BLaER1 treated with 17β-estradiol and CSF1 and Interleukin-3, amounts not matched to agents 10 nM and 100 nM (cell line): ENCODE data around the gene GLB1L2.

ENCODE experiments used
- H3K27ac ChIP-seq, 11 experiments: shearing (Covaris generic); formaldehyde crosslinking; 2 replicates each; pipeline ENCODE4 v1.8.1; 2022
- H3K27me3 ChIP-seq, 11 experiments: shearing (Covaris generic); formaldehyde crosslinking; 2 replicates each; pipeline ENCODE4 v1.8.1; 2022
- H3K36me3 ChIP-seq, 11 experiments: shearing (Covaris generic); formaldehyde crosslinking; 2 replicates each; pipeline ENCODE4 v1.8.1; 2022
- H3K4me1 ChIP-seq, 10 experiments: shearing (Covaris generic); formaldehyde crosslinking; 2 replicates each; pipeline ENCODE4 v1.8.1; 2022
- H3K4me2 ChIP-seq, 11 experiments: shearing (Covaris generic); formaldehyde crosslinking; 2 replicates each; pipeline ENCODE4 v1.8.1; 2022
- H3K4me3 ChIP-seq, 10 experiments: shearing (Covaris generic); formaldehyde crosslinking; 2 replicates each; pipeline ENCODE4 v1.8.1; 2022
- H3K9ac ChIP-seq, 11 experiments: shearing (Covaris generic); formaldehyde crosslinking; 2 replicates each; pipeline ENCODE4 v1.8.1; 2022
- H3K9me3 ChIP-seq, 11 experiments: shearing (Covaris generic); formaldehyde crosslinking; replicated peaks in 1 of 11; 2 replicates each; pipeline ENCODE4 v1.8.1; 2022
- H4K20me1 ChIP-seq, 11 experiments: shearing (Covaris generic); formaldehyde crosslinking; 2 replicates each; pipeline ENCODE4 v1.8.1; 2022
- Cebpa-rat ChIP-seq, 11 experiments: shearing (Covaris generic); IDR thresholded peaks; 2 replicates each; pipeline ENCODE4 v1.8.1; 2022

GLB1L2 gene

GRCh38 chr11:134350381-134350780 is 18.6 kb downstream of the GLB1L2 start:
- Histone ChIP-seq H3K4me1 (peaks cover 16 to 26% (median 23%) of the 10 kb centered on the region in 10 experiments), H3K4me2 (no peak overlapping the region), H3K9ac (no peak overlapping the region), H3K27me3 (no peaks in the 10 kb centered on the region), H4K20me1 (no peaks in the 10 kb centered on the region), H3K36me3 (no peaks in the 10 kb centered on the region), H3K4me3 (no peak overlapping the region), H3K9me3 (peaks cover 4 to 14% (median 11%) of the 10 kb centered on the region in 11 experiments; a peak in 14 of 22 replicates), H3K27ac (no peak overlapping the region)
- TF ChIP-seq Cebpa-rat (IDR thresholded peaks at IDR 0.05) = no peak

GRCh38 chr11:134352111-134352510 is 20.3 kb downstream of the GLB1L2 start:
- Histone ChIP-seq H3K9me3 (peaks cover 4 to 14% (median 11%) of the 10 kb centered on the region in 11 experiments; a peak in 14 of 22 replicates), H4K20me1 (0 out of 22 replicates have a peak, but pooled peaks cover 0 to 3% (median 0%) of the 10 kb centered on the region in 11 experiments), H3K4me3 (no peak overlapping the region), H3K4me1 (peaks cover 8 to 21% (median 14%) of the 10 kb centered on the region in 10 experiments; a peak in 17 of 20 replicates), H3K27ac (no peak overlapping the region), H3K36me3 (no peaks in the 10 kb centered on the region), H3K9ac (no peak overlapping the region), H3K4me2 (no peak overlapping the region), H3K27me3 (no peaks in the 10 kb centered on the region)
- TF ChIP-seq Cebpa-rat (IDR thresholded peaks at IDR 0.05) = no peak

GRCh38 chr11:134355136-134355535 is 23.3 kb downstream of the GLB1L2 start:
- Histone ChIP-seq H3K9ac (no peak overlapping the region), H3K4me1 (peaks cover 0 to 11% (median 5%) of the 10 kb centered on the region in 10 experiments; a peak in 9 of 20 replicates), H3K9me3 (peaks cover 4 to 14% (median 11%) of the 10 kb centered on the region in 11 experiments; a peak in 14 of 22 replicates), H3K27me3 (peaks cover 0 to 5% (median 0%) of the 10 kb centered on the region in 11 experiments; a peak in 2 of 22 replicates), H3K36me3 (no peaks in the 10 kb centered on the region), H3K4me2 (peak overlapping the region in 3 of 11 experiments; percentile 24 to 49 (median 40); a peak in 6 of 22 replicates), H3K27ac (no peak overlapping the region), H3K4me3 (no peak overlapping the region), H4K20me1 (peaks cover 0 to 14% (median 0%) of the 10 kb centered on the region in 11 experiments; a peak in 1 of 22 replicates)
- TF ChIP-seq Cebpa-rat (IDR thresholded peaks at IDR 0.05) = no peak

- H3K9ac ChIP-seq = no peak overlapping the region
- H4K20me1 ChIP-seq = peaks cover 0 to 15% (median 0%) of the 10 kb centered on the region in 11 experiments; a peak in 1 of 22 replicates
- peak overlapping the region in 3 of 11 experiments; percentile 24 to 49 (median 40); a peak in 5 of 22 replicates for H3K4me2 ChIP-seq
- no peaks in the 10 kb centered on the region for H3K36me3 ChIP-seq
- peaks cover 0 to 9% (median 0%) of the 10 kb centered on the region in 11 experiments; a peak in 3 of 22 replicates for H3K27me3 ChIP-seq
- H3K9me3 ChIP-seq = peaks cover 4 to 14% (median 11%) of the 10 kb centered on the region in 11 experiments; a peak in 14 of 22 replicates
- no peak overlapping the region for H3K27ac ChIP-seq
- H3K4me3 ChIP-seq = no peak overlapping the region
- peaks cover under 1 to 11% (median 5%) of the 10 kb centered on the region in 10 experiments; a peak in 10 of 20 replicates for H3K4me1 ChIP-seq
- no peak for TF ChIP-seq Cebpa-rat (IDR thresholded peaks at IDR 0.05)
These were observed 23.9 kb downstream of the GLB1L2 start for GRCh38 chr11:134355656-134356055.

- TF ChIP-seq Cebpa-rat (IDR thresholded peaks at IDR 0.05) = no peak
- H3K4me1 ChIP-seq = peaks cover 11 to 19% (median 16%) of the 10 kb centered on the region in 10 experiments
- peaks cover 0 to 21% (median 10%) of the 10 kb centered on the region in 11 experiments; a peak in 15 of 22 replicates for H3K27me3 ChIP-seq
- peaks cover 4 to 14% (median 11%) of the 10 kb centered on the region in 11 experiments; a peak in 14 of 22 replicates for H3K9me3 ChIP-seq
- H3K36me3 ChIP-seq = no peaks in the 10 kb centered on the region
- H3K4me3 ChIP-seq = no peak overlapping the region
- H4K20me1 ChIP-seq = peaks cover 0 to 27% (median 4%) of the 10 kb centered on the region in 11 experiments; a peak in 7 of 22 replicates
- H3K27ac ChIP-seq = no peak overlapping the region
- H3K9ac ChIP-seq = no peak overlapping the region
- no peak overlapping the region for H3K4me2 ChIP-seq
These were observed 25.1 kb downstream of the GLB1L2 start for GRCh38 chr11:134356656-134357544.

- TF ChIP-seq Cebpa-rat (IDR thresholded peaks at IDR 0.05) = no peak
- no peak overlapping the region for H3K4me2 ChIP-seq
- H3K4me3 ChIP-seq = no peak overlapping the region
- H3K36me3 ChIP-seq = no peaks in the 10 kb centered on the region
- H3K4me1 ChIP-seq = peaks cover 11 to 23% (median 20%) of the 10 kb centered on the region in 10 experiments
- H4K20me1 ChIP-seq = peaks cover 0 to 32% (median 10%) of the 10 kb centered on the region in 11 experiments; a peak in 11 of 22 replicates
- peaks cover 4 to 14% (median 11%) of the 10 kb centered on the region in 11 experiments; a peak in 14 of 22 replicates for H3K9me3 ChIP-seq
- peaks cover 0 to 27% (median 14%) of the 10 kb centered on the region in 11 experiments; a peak in 15 of 22 replicates for H3K27me3 ChIP-seq
- no peak overlapping the region for H3K9ac ChIP-seq
- H3K27ac ChIP-seq = no peak overlapping the region
These were observed 25.7 kb downstream of the GLB1L2 start for GRCh38 chr11:134357545-134357839.

- TF ChIP-seq Cebpa-rat (IDR thresholded peaks at IDR 0.05) = no peak
- no peak overlapping the region for H3K4me3 ChIP-seq
- no peak overlapping the region for H3K27ac ChIP-seq
These were observed 26.5 kb downstream of the GLB1L2 start for GRCh38 chr11:134358165-134358855.

GRCh38 chr11:134358856-134359490 is 27.2 kb downstream of the GLB1L2 start:
- H3K36me3 ChIP-seq = no peaks in the 10 kb centered on the region
- peaks cover 0 to 47% (median 16%) of the 10 kb centered on the region in 11 experiments; a peak in 15 of 22 replicates for H4K20me1 ChIP-seq
- no peak for TF ChIP-seq Cebpa-rat (IDR thresholded peaks at IDR 0.05)

More at GRCh38 chr11:134358165-134358855, 26.5 kb downstream of the GLB1L2 start:
- no peak overlapping the region for H3K9ac ChIP-seq
- H3K36me3 ChIP-seq = no peaks in the 10 kb centered on the region
- peaks cover 11 to 31% (median 21%) of the 10 kb centered on the region in 10 experiments for H3K4me1 ChIP-seq
- no peak overlapping the region for H3K4me2 ChIP-seq
- H3K9me3 ChIP-seq = peaks cover 4 to 10% (median 7%) of the 10 kb centered on the region in 11 experiments; a peak in 13 of 22 replicates
- H3K27me3 ChIP-seq = peaks cover 0 to 30% (median 15%) of the 10 kb centered on the region in 11 experiments; a peak in 15 of 22 replicates
- H4K20me1 ChIP-seq = peaks cover 0 to 41% (median 15%) of the 10 kb centered on the region in 11 experiments; a peak in 14 of 22 replicates

More at GRCh38 chr11:134358856-134359490, 27.2 kb downstream of the GLB1L2 start:
- Histone ChIP-seq H3K27ac (no peak overlapping the region), H3K9ac (no peak overlapping the region), H3K4me3 (no peak overlapping the region), H3K4me2 (no peak overlapping the region), H3K27me3 (peaks cover 0 to 32% (median 15%) of the 10 kb centered on the region in 11 experiments; a peak in 15 of 22 replicates), H3K9me3 (peaks cover 0 to 4% (median 1%) of the 10 kb centered on the region in 11 experiments; a peak in 9 of 22 replicates), H3K4me1 (peaks cover 11 to 38% (median 26%) of the 10 kb centered on the region in 10 experiments)
